Measurements from ENCODE around the gene KCNA4. TPM values are rescaled to one million over a fixed set of nuclear protein-coding genes. Genes with fewer than 3 reads are reported as not detected.
"Not testable (repeated sequence)": the region's sequence is repeated elsewhere in the genome, so short reads cannot be mapped to it uniquely, and the experiment has no call there.

The KCNA4 gene
- polyA plus RNA-seq, 3 donors: 0.12 to 0.26 (median 0.16) TPM

GRCh38 chr11:30006876-30007275 is 10.0 kb downstream of the KCNA4 start:
- DNase-seq (ENCODE audit: extremely low read depth in 1 of 11, low read depth in 9 of 11, low spot score in 4 of 11): no peak

GRCh38 chr11:30002157-30002785 is 14.6 kb downstream of the KCNA4 start:
- no peak for DNase-seq (ENCODE audit: extremely low read depth in 1 of 11, low read depth in 9 of 11, low spot score in 4 of 11)

GRCh38 chr11:30000986-30001750 is 15.7 kb downstream of the KCNA4 start:
- DNase-seq (ENCODE audit: extremely low read depth in 1 of 11, low read depth in 9 of 11, low spot score in 4 of 11): no peak

DNA sequence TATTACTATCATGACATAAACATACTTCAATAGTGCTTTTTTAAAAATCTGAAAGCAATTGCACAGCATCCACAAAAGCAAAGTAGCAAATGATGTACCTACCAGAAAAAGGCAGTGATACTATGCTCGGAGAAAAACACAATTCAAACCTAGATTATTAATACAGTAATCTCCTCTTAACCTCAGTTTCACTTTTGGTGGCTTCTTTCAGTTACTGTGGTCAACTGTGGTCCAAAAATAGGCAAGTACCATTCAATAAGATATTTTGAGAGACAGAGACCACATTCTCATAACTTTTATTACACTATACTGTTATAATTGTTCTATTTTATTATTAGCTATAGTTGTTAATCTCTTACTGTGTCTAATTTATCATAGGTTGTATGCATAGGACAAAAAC is 20.8 kb downstream of the KCNA4 start:
- no peak for DNase-seq (ENCODE audit: extremely low read depth in 1 of 11, low read depth in 9 of 11, low spot score in 4 of 11)

- no peak for DNase-seq (ENCODE audit: extremely low read depth in 1 of 11, low read depth in 9 of 11, low spot score in 4 of 11)
These were observed 27.5 kb downstream of the KCNA4 start for GRCh38 chr11:29989174-29989970.

DNA sequence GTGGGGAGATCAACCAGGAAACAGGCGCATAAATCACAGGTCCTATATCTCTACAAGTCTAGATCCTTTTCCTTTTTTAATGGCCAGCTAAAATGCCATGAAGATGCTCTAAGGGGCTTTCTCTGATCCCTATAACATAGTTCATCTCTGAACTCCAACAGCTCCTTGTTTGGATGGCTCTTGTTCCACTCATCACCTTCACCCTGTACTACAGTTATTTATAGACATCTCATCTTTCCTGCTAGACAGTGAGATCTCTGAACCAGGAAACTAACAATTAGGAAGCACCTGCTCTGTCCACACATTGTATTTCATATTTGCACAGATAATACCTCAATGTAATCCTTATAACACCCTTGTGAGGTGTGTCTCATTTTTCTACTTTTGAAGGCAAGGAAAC is 31.6 kb downstream of the KCNA4 start:
- DNase-seq (ENCODE audit: extremely low read depth in 1 of 11, low read depth in 9 of 11, low spot score in 4 of 11): no peak

DNA sequence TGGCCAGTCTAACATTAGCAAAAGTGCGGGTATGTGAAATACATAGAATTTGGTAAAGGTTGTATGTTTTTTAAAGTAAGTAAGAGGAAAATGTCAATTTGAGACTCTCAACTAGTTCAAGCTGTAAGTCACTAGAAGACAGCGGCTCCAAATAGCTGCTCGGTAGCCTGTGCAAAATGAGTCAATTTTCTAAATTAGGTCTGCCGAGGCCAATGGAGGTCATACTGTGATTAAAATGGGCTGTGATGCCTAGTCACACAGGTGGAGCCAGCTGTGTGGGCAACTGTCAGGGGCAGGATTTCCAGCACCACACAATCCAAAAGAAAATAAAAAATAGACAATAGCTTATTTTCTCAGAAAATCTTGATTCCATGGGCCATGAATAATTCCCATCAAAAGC is 32.3 kb downstream of the KCNA4 start:
- no peak for DNase-seq (ENCODE audit: extremely low read depth in 1 of 11, low read depth in 9 of 11, low spot score in 4 of 11)

GRCh38 chr11:29978549-29978948 is 38.3 kb downstream of the KCNA4 start:
- no peak for DNase-seq (ENCODE audit: extremely low read depth in 1 of 11, low read depth in 9 of 11, low spot score in 4 of 11)

GRCh38 chr11:29975580-29975979 is 41.2 kb downstream of the KCNA4 start:
- DNase-seq (ENCODE audit: extremely low read depth in 1 of 11, low read depth in 9 of 11, low spot score in 4 of 11): not testable (repeated sequence)

- DNase-seq (ENCODE audit: extremely low read depth in 1 of 11, low read depth in 9 of 11, low spot score in 4 of 11): no peak
These were observed 53.0 kb downstream of the KCNA4 start for GRCh38 chr11:29963796-29964195.

GRCh38 chr11:29963036-29963435 is 53.8 kb downstream of the KCNA4 start:
- no peak for DNase-seq (ENCODE audit: extremely low read depth in 1 of 11, low read depth in 9 of 11, low spot score in 4 of 11)

- DNase-seq (ENCODE audit: extremely low read depth in 1 of 11, low read depth in 9 of 11, low spot score in 4 of 11): no peak
These were observed 54.6 kb downstream of the KCNA4 start for GRCh38 chr11:29962243-29962642.

Other genes starting within 250 kb of the KCNA4 start
- gene FSHB, start 214.0 kb upstream of the KCNA4 start, polyA plus RNA-seq (ENCODE audit: insufficient read length in 3 of 3): not detected